Neural cell (in vitro differentiated cells): ENCODE results near the gene FAM174C. TPM values are rescaled to one million over a fixed set of nuclear protein-coding genes. Genes with fewer than 3 reads are reported as not detected.

Experiments
- H2AFZ ChIP-seq: fragments of 200-600, 300-800 bp; sonication (generic), shearing (Covaris generic); 2 replicates; pipeline ENCODE4 v1.6.0; 2014; ENCODE audit warnings: low read depth, mild to moderate bottlenecking, antibody characterized with exemption, low read length, moderate library complexity
- H3F3A ChIP-seq: fragments of 200-600 bp; shearing (Covaris generic); 2 replicates; pipeline ENCODE4 v1.6.1; 2016; ENCODE audit warnings: mild to moderate bottlenecking, moderate library complexity, mixed read lengths, antibody characterized with exemption, low read length; ENCODE audit not compliant: insufficient read depth, poor library complexity, severe bottlenecking
- H3K27ac ChIP-seq: fragments of 200-600, 300-800 bp; sonication (generic), shearing (Covaris generic); 2 replicates; pipeline ENCODE4 v1.5.1; 2014; ENCODE audit warnings: mild to moderate bottlenecking, low read length, moderate library complexity
- H3K27me3 ChIP-seq: fragments of 300-800, 200-600 bp; sonication (generic), shearing (Covaris generic); 2 replicates; pipeline ENCODE4 v1.6.0; 2014; ENCODE audit warnings: mild to moderate bottlenecking, low read depth, low read length, moderate library complexity; ENCODE audit not compliant: insufficient read depth
- H3K36me3 ChIP-seq: fragments of 300-800, 200-600 bp; sonication (generic), shearing (Covaris generic); 2 replicates; pipeline ENCODE4 v1.5.1; 2014; ENCODE audit warnings: mild to moderate bottlenecking, antibody characterized with exemption, low read length, moderate library complexity; ENCODE audit not compliant: insufficient read depth
- H3K4me2 ChIP-seq: fragments of 300-800, 200-600 bp; sonication (generic), shearing (Covaris generic); 2 replicates; pipeline ENCODE4 v1.6.0; 2014; ENCODE audit warnings: mild to moderate bottlenecking, low read length
- H3K4me3 ChIP-seq: fragments of 300-800, 200-600 bp; sonication (generic), shearing (Covaris generic); 2 replicates; pipeline ENCODE4 v1.5.1; 2014; ENCODE audit warnings: mild to moderate bottlenecking, low read length, moderate library complexity
- H3K79me2 ChIP-seq: fragments of 200-600 bp; shearing (Covaris generic); replicated peaks from 2 replicates; pipeline ENCODE4 v1.6.0; 2014; ENCODE audit warnings: mild to moderate bottlenecking, low read length, moderate library complexity; ENCODE audit not compliant: insufficient read depth
- H3K9ac ChIP-seq: fragments of 300-800, 200-600 bp; sonication (generic), shearing (Covaris generic); 2 replicates; pipeline ENCODE4 v1.6.1; 2016; ENCODE audit warnings: mild to moderate bottlenecking, low read length, mixed read lengths
- H3K9me2 ChIP-seq: fragments of 200-600 bp; shearing (Covaris generic); 2 replicates; pipeline ENCODE4 v1.6.1; 2016; ENCODE audit warnings: mild to moderate bottlenecking, low read length, mixed read lengths; ENCODE audit not compliant: insufficient read depth
- H3K9me3 ChIP-seq: fragments of 200-600, 300-800 bp; sonication (generic), shearing (Covaris generic); 2 replicates; pipeline ENCODE4 v1.6.1; 2016; ENCODE audit warnings: mild to moderate bottlenecking, mixed run types, low read length, moderate library complexity, mixed read lengths
- H4K20me1 ChIP-seq: fragments of 200-600 bp; shearing (Covaris generic); 2 replicates; pipeline ENCODE4 v1.6.1; 2016; ENCODE audit warnings: mild to moderate bottlenecking, mixed run types; ENCODE audit not compliant: insufficient read depth
- CTCF ChIP-seq: fragments of 450-650 bp; IDR thresholded peaks from 2 replicates; pipeline ENCODE4 v1.5.1; 2014; ENCODE audit warnings: antibody characterized with exemption, mild to moderate bottlenecking, moderate library complexity; ENCODE audit not compliant: poor library complexity, severe bottlenecking
- EP300 ChIP-seq: fragments of 450-650 bp; conservative IDR thresholded peaks from 2 replicates; pipeline ENCODE4 v1.6.1; 2014; ENCODE audit warnings: antibody characterized with exemption, mild to moderate bottlenecking, moderate library complexity; ENCODE audit not compliant: poor library complexity, severe bottlenecking
- EZH2 ChIP-seq: fragments of 200-600, 300-800 bp; shearing (Covaris generic), sonication (generic); IDR thresholded peaks from 2 replicates; pipeline ENCODE4 v1.6.1; 2014; ENCODE audit warnings: antibody characterized with exemption, low read length, borderline replicate concordance, mild to moderate bottlenecking; ENCODE audit not compliant: insufficient read depth, poor library complexity, severe bottlenecking
- MXI1 ChIP-seq: fragments of 450-650 bp; conservative IDR thresholded peaks from 2 replicates; pipeline ENCODE4 v1.6.1; 2014; ENCODE audit warnings: antibody characterized with exemption, mild to moderate bottlenecking; ENCODE audit not compliant: poor library complexity, severe bottlenecking
- POLR2AphosphoS5 ChIP-seq: IDR thresholded peaks from 2 replicates; pipeline ENCODE4 v1.6.1; 2012
- RAD21 ChIP-seq: fragments of 450-650 bp; conservative IDR thresholded peaks from 2 replicates; pipeline ENCODE4 v1.6.1; 2014; ENCODE audit warnings: antibody characterized with exemption, mild to moderate bottlenecking, moderate library complexity
- SMC3 ChIP-seq: fragments of 450-650 bp; conservative IDR thresholded peaks from 2 replicates; pipeline ENCODE4 v1.6.1; 2014; ENCODE audit warnings: antibody characterized with exemption, mild to moderate bottlenecking, moderate library complexity; ENCODE audit not compliant: poor library complexity
- TAF1 ChIP-seq: IDR thresholded peaks from 2 replicates; pipeline ENCODE4 v1.6.1; 2012; ENCODE audit warnings: low read depth
- polyA plus RNA-seq: library from polyadenylated mRNA; depleted of rRNA; stranded (reverse); fragments of >200 nt; gene quantifications from 2 replicates; pipeline ENCODE4 v1.2.3, GENCODE V29; 2014
- TF ChIP-seq, protein P1 (sequence below): IDR thresholded peaks from 2 replicates; pipeline ENCODE4 v1.6.1; 2012; ENCODE audit warnings: borderline replicate concordance

FAM174C gene
- polyA plus RNA-seq, 1 donor from 2014 or later: 28.4 TPM

- Histone ChIP-seq H3K36me3 (no peaks in the 10 kb centered on the region), H3K9me2 (no peaks in the 10 kb centered on the region), H3K79me2 (no peaks in the 10 kb centered on the region), H3K9me3 (no peaks in the 10 kb centered on the region), H3K27me3 (no peaks in the 10 kb centered on the region), H4K20me1 (no peaks in the 10 kb centered on the region), H3K4me2 (no peak overlapping the region), H3K9ac (no peak overlapping the region), H3F3A (no peaks in the 10 kb centered on the region), H2AFZ (no peak overlapping the region), H3K27ac (no peak overlapping the region), H3K4me3 (no peak overlapping the region)
- TF ChIP-seq SMC3 (no peak), TAF1 (no peak), POLR2AphosphoS5 (no peak), CTCF (no peak), MXI1 (no peak), RAD21 (no peak), EP300 (no peak), EZH2 (no peak)
- TF ChIP-seq, protein P1, sequence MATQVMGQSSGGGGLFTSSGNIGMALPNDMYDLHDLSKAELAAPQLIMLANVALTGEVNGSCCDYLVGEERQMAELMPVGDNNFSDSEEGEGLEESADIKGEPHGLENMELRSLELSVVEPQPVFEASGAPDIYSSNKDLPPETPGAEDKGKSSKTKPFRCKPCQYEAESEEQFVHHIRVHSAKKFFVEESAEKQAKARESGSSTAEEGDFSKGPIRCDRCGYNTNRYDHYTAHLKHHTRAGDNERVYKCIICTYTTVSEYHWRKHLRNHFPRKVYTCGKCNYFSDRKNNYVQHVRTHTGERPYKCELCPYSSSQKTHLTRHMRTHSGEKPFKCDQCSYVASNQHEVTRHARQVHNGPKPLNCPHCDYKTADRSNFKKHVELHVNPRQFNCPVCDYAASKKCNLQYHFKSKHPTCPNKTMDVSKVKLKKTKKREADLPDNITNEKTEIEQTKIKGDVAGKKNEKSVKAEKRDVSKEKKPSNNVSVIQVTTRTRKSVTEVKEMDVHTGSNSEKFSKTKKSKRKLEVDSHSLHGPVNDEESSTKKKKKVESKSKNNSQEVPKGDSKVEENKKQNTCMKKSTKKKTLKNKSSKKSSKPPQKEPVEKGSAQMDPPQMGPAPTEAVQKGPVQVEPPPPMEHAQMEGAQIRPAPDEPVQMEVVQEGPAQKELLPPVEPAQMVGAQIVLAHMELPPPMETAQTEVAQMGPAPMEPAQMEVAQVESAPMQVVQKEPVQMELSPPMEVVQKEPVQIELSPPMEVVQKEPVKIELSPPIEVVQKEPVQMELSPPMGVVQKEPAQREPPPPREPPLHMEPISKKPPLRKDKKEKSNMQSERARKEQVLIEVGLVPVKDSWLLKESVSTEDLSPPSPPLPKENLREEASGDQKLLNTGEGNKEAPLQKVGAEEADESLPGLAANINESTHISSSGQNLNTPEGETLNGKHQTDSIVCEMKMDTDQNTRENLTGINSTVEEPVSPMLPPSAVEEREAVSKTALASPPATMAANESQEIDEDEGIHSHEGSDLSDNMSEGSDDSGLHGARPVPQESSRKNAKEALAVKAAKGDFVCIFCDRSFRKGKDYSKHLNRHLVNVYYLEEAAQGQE: no peak
These were observed 35.5 kb downstream of the FAM174C start for GRCh38 chr19:1310853-1311180.

GRCh38 chr19:1311543-1312091 lies 36.3 kb downstream of the FAM174C start:
- H3K9me2 ChIP-seq: no peaks in the 10 kb centered on the region
- H3K79me2 ChIP-seq: no peaks in the 10 kb centered on the region
- TF ChIP-seq MXI1 (no peak), EZH2 (no peak), SMC3 (no peak), CTCF (no peak), EP300 (no peak), TAF1 (no peak), RAD21 (no peak), POLR2AphosphoS5 (no peak)
- TF ChIP-seq, protein P1: no peak
- no peaks in the 10 kb centered on the region for H4K20me1 ChIP-seq
- H3K4me3 ChIP-seq: no peak overlapping the region
- H3K4me2 ChIP-seq: no peak overlapping the region
- H3K27me3 ChIP-seq: no peaks in the 10 kb centered on the region
- no peak overlapping the region for H2AFZ ChIP-seq
- H3K27ac ChIP-seq: no peak overlapping the region
- H3F3A ChIP-seq: no peaks in the 10 kb centered on the region
- no peaks in the 10 kb centered on the region for H3K36me3 ChIP-seq
- H3K9me3 ChIP-seq: no peaks in the 10 kb centered on the region
- no peak overlapping the region for H3K9ac ChIP-seq
